ENCODE results near the gene LHFPL3.
"Not testable (repeated sequence)": the region's sequence is repeated elsewhere in the genome, so short reads cannot be mapped to it uniquely, and the experiment has no call there.

LHFPL3 gene

GRCh38 chr7:104486931-104487330, 158.5 kb downstream of the LHFPL3 start:
- no peak for DNase-seq

- DNase-seq = no peak
Observed at GRCh38 chr7:104487642-104488041, 159.2 kb downstream of the LHFPL3 start.

- DNase-seq = no peak
Observed at GRCh38 chr7:104497379-104497967, 169.1 kb downstream of the LHFPL3 start.

- no peak for DNase-seq
Observed at GRCh38 chr7:104499975-104500374, 171.6 kb downstream of the LHFPL3 start.

- no peak for DNase-seq
Observed at GRCh38 chr7:104509874-104510273, 181.5 kb downstream of the LHFPL3 start.

GRCh38 chr7:104524853-104525252, 196.4 kb downstream of the LHFPL3 start:
- no peak for DNase-seq

- no peak for DNase-seq
Observed at GRCh38 chr7:104528142-104528541, 199.7 kb downstream of the LHFPL3 start.

GRCh38 chr7:104529567-104529966, 201.2 kb downstream of the LHFPL3 start:
- DNase-seq = no peak

- DNase-seq = no peak
Observed at GRCh38 chr7:104530251-104530650, 201.8 kb downstream of the LHFPL3 start.

GRCh38 chr7:104534149-104534548, 205.7 kb downstream of the LHFPL3 start:
- DNase-seq = no peak

GRCh38 chr7:104535841-104536240, 207.4 kb downstream of the LHFPL3 start:
- DNase-seq = no peak

GRCh38 chr7:104536956-104537355, 208.6 kb downstream of the LHFPL3 start:
- DNase-seq = no peak

- DNase-seq = no peak
Observed at GRCh38 chr7:104538152-104538551, 209.7 kb downstream of the LHFPL3 start.

- no peak for DNase-seq
Observed at GRCh38 chr7:104541897-104542296, 213.5 kb downstream of the LHFPL3 start.

- no peak for DNase-seq
Observed at GRCh38 chr7:104548861-104549260, 220.5 kb downstream of the LHFPL3 start.

GRCh38 chr7:104550362-104550761, 222.0 kb downstream of the LHFPL3 start:
- DNase-seq = no peak

GRCh38 chr7:104551226-104551625, 222.8 kb downstream of the LHFPL3 start:
- DNase-seq = no peak

GRCh38 chr7:104552102-104552501, 223.7 kb downstream of the LHFPL3 start:
- DNase-seq = no peak

GRCh38 chr7:104553074-104553473, 224.7 kb downstream of the LHFPL3 start:
- DNase-seq = no peak

- not testable (repeated sequence) for DNase-seq
Observed at GRCh38 chr7:104563350-104563901, 235.0 kb downstream of the LHFPL3 start.

GRCh38 chr7:104569751-104570150, 241.3 kb downstream of the LHFPL3 start:
- DNase-seq = no peak

- DNase-seq = no peak
Observed at GRCh38 chr7:104572554-104572953, 244.2 kb downstream of the LHFPL3 start.

- DNase-seq = no peak
Observed at GRCh38 chr7:104584620-104585019, 256.2 kb downstream of the LHFPL3 start.

GRCh38 chr7:104595591-104595990, 267.2 kb downstream of the LHFPL3 start:
- DNase-seq = not testable (repeated sequence)

- DNase-seq = no peak
Observed at GRCh38 chr7:104603957-104604356, 275.6 kb downstream of the LHFPL3 start.

Data from activated naive CD4-positive, alpha-beta T cell treated with Interleukin-2 at 50 U/mL for 16 hours (primary cell).